Measurements from ENCODE around the gene KCNQ2. TPM values are rescaled to one million over a fixed set of nuclear protein-coding genes. Genes with fewer than 3 reads are reported as not detected.

Gene KCNQ2
- total RNA-seq, 1 experiment from 2014 or later = 86.5 TPM

DNA sequence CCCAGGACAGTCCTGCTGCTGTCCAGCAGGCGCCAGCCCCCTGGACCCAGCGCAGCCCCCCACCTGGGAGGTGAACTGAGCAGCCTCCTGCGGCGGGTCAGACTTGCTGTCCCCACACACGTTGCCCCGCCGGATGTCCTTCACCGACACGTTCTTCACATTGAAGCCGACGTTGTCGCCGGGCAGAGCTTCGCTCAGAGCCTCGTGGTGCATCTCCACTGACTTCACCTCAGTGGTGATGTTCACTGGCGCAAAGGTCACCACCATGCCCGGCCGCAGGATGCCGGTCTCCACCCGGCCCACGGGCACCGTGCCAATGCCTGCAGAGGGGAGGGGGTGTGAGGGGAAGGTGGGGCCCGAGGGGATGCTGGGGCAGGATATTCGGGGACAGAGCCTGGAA lies 18.0 kb upstream of the KCNQ2 start:
- Histone ChIP-seq H3K36me3 (ENCODE audit: control insufficient read depth in 1 of 2, insufficient read depth in 2 of 2, low read length in 2 of 2) (peaks cover 44 to 62% of the 10 kb centered on the region in 2 experiments), H3K27ac (ENCODE audit: low read depth, low read length) (no peak overlapping the region), H3K4me2 (ENCODE audit: low read length) (no peak overlapping the region), H3K27me3 (ENCODE audit: insufficient read depth, low read length) (no peaks in the 10 kb centered on the region), H3K9me3 (ENCODE audit: control insufficient read depth in 1 of 2, insufficient read depth in 1 of 2, low read depth in 1 of 2, low read length in 2 of 2) (no peaks in the 10 kb centered on the region), H4K20me1 (ENCODE audit: insufficient read depth) (no peaks in the 10 kb centered on the region), H3K79me2 (ENCODE audit: insufficient read depth, low read length) (peaks cover 18% of the 10 kb centered on the region; the same call in 1 of the 2 replicates), H3K9ac (ENCODE audit: low read length) (no peak overlapping the region), H2AFZ (ENCODE audit: low read depth, low read length, poor library complexity, severe bottlenecking) (no peak overlapping the region), H3K4me3 (replicated peaks in 1 of 2; ENCODE audit: low read depth in 1 of 2, low read length in 2 of 2) (no peak overlapping the region), H3K9me2 (ENCODE audit: insufficient read depth) (no peaks in the 10 kb centered on the region), H3K4me1 (ENCODE audit: control insufficient read depth in 1 of 2, insufficient read depth in 2 of 2, low read length in 2 of 2) (peaks cover 0 to 17% of the 10 kb centered on the region in 2 experiments; a peak in 1 of 4 replicates)
- no peak for DNase-seq (ENCODE audit: low read depth, low spot score)
- no TSS peak for BruUV-seq (replicated peaks)
- ChIA-PET CTCF (no interaction called here), POLR2A (no interaction called here), RAD21 (ENCODE audit: low non-redundant PET in 1 of 2, low total read pairs in 2 of 2, uncharacterized antibody in 2 of 2, unreplicated experiment in 2 of 2) (no interaction called here)
- no peak for ATAC-seq
- intact Hi-C loops (cut with micrococcal nuclease) = no loop called here
- no peak for TF ChIP-seq POLR2AphosphoS5 (IDR thresholded peaks at IDR 0.05; ENCODE audit: low read depth, low read length)
- TF ChIP-seq SP1 (IDR thresholded peaks at IDR 0.05; ENCODE audit: low read depth) = no peak
- TF ChIP-seq JUND (IDR thresholded peaks at IDR 0.05) = no peak
- TF ChIP-seq, protein P1, sequence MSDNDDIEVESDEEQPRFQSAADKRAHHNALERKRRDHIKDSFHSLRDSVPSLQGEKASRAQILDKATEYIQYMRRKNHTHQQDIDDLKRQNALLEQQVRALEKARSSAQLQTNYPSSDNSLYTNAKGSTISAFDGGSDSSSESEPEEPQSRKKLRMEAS (IDR thresholded peaks at IDR 0.05) = no peak
- TF ChIP-seq, protein P2, sequence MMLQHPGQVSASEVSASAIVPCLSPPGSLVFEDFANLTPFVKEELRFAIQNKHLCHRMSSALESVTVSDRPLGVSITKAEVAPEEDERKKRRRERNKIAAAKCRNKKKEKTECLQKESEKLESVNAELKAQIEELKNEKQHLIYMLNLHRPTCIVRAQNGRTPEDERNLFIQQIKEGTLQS (IDR thresholded peaks at IDR 0.05) = no peak
- TF ChIP-seq SIN3A (IDR thresholded peaks at IDR 0.05; ENCODE audit: low read depth) = no peak
- no peak for TF ChIP-seq EZH2 (IDR thresholded peaks at IDR 0.05)
- TF ChIP-seq, protein P3, sequence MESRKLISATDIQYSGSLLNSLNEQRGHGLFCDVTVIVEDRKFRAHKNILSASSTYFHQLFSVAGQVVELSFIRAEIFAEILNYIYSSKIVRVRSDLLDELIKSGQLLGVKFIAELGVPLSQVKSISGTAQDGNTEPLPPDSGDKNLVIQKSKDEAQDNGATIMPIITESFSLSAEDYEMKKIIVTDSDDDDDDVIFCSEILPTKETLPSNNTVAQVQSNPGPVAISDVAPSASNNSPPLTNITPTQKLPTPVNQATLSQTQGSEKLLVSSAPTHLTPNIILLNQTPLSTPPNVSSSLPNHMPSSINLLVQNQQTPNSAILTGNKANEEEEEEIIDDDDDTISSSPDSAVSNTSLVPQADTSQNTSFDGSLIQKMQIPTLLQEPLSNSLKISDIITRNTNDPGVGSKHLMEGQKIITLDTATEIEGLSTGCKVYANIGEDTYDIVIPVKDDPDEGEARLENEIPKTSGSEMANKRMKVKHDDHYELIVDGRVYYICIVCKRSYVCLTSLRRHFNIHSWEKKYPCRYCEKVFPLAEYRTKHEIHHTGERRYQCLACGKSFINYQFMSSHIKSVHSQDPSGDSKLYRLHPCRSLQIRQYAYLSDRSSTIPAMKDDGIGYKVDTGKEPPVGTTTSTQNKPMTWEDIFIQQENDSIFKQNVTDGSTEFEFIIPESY (IDR thresholded peaks at IDR 0.05; ENCODE audit: extremely low read depth, insufficient replicate concordance, low read length) = no peak
- TF ChIP-seq TCF7L2 (IDR thresholded peaks at IDR 0.05; ENCODE audit: borderline replicate concordance, extremely low read depth, insufficient read depth, insufficient read length) = no peak
- no peak for TF ChIP-seq YY1 (IDR thresholded peaks at IDR 0.05; ENCODE audit: extremely low read depth, insufficient replicate concordance, low read depth, low read length)
- no peak for TF ChIP-seq CEBPB (IDR thresholded peaks at IDR 0.05; ENCODE audit: low read depth)
- no peak for TF ChIP-seq EGR1 (IDR thresholded peaks at IDR 0.05; ENCODE audit: low read depth)
- TF ChIP-seq RAD21 (IDR thresholded peaks at IDR 0.05; ENCODE audit: low read depth) = no peak
- no peak for TF ChIP-seq REST (IDR thresholded peaks at IDR 0.05; ENCODE audit: low read depth)

Data from HCT116 (cell line).